Suprapubic skin (tissue), 4 donors: Measurements from ENCODE around the gene PLXNA2. TPM values are rescaled to one million over a fixed set of nuclear protein-coding genes. Genes with fewer than 3 reads are reported as not detected.

Experiments used
- DNase-seq, 2 donors: peaks; one replicate each; pipeline ENCODE4 v3.0.0-alpha.2; 2019; ENCODE audit warnings: low spot score in 2 of 2
- H3K27ac ChIP-seq: fragments of 200-600 bp; sonication (generic); one replicate; pipeline ENCODE4 v1.5.1; 2019
- H3K27me3 ChIP-seq: fragments of 200-600 bp; sonication (generic); one replicate; pipeline ENCODE4 v1.5.1; 2019
- H3K36me3 ChIP-seq: fragments of 200-600 bp; sonication (generic); one replicate; pipeline ENCODE4 v1.5.1; 2019
- H3K4me1 ChIP-seq: fragments of 200-600 bp; sonication (generic); one replicate; pipeline ENCODE4 v1.5.1; 2019
- H3K4me3 ChIP-seq: fragments of 200-600 bp; sonication (generic); one replicate; pipeline ENCODE4 v1.5.1; 2019; ENCODE audit warnings: mild to moderate bottlenecking
- H3K9me3 ChIP-seq: fragments of 200-600 bp; sonication (generic); one replicate; pipeline ENCODE4 v1.5.1; 2019
- EP300 ChIP-seq: sonication (generic); formaldehyde crosslinking; IDR thresholded peaks from one replicate; pipeline ENCODE4 v1.6.1; 2017; ENCODE audit warnings: antibody characterized with exemption
- POLR2A ChIP-seq, 2 donors: fragments of 450-650 bp; IDR thresholded peaks; one replicate each; pipeline ENCODE4 v1.6.1; 2017; ENCODE audit warnings: antibody characterized with exemption in 2 of 2, mild to moderate bottlenecking in 2 of 2, moderate library complexity in 2 of 2
- POLR2AphosphoS5 ChIP-seq, 3 donors: sonication (generic); formaldehyde crosslinking; IDR thresholded peaks; one replicate each; pipeline ENCODE4 v1.6.1; 2017; ENCODE audit warnings: antibody characterized with exemption in 3 of 3
- WGBS: methylation state at CpG from one replicate; pipeline ENCODE4 v1.1.5; 2018; 5-methylcytosine and 5-hydroxymethylcytosine counted together
- total RNA-seq, 4 donors: library from RNA; depleted of rRNA; stranded (reverse); fragments of >200 nt; gene quantifications; one replicate each; pipeline ENCODE4 v1.1.0, GENCODE V29; 2016
- TF ChIP-seq, protein P1 (sequence below), 2 donors: fragments of 200-600 bp in 1 of 2; fragments of 450-650 bp in 1 of 2; sonication (generic) in 1 of 2; IDR thresholded peaks; one replicate each; pipeline ENCODE4 v1.5.1; 2016 to 2019; ENCODE audit warnings: antibody characterized with exemption in 2 of 2, mild to moderate bottlenecking in 1 of 2, moderate library complexity in 1 of 2

The PLXNA2 gene
- total RNA-seq, 4 donors from 2014 or later, result 35.3 to 53.9 (median 45.7) TPM

DNA sequence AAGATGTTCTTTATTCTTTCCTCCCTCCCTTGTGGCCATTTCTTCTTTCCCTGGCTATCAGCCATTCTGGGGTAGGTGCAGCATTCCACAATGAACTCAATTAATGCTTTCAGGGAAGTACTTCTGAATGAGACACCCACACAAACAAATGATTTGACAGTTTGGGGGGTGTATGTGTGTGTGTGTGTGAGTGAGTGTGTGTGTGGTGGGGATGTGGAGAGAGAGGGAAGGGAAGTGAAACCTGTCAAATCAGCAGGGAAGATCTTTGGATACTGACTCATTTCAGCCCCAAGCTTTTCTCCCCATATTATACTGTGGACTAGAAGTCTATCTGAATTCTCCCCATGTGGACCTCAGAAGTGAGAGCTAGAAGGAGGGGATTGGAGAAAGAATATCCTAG, 178.3 kb downstream of the PLXNA2 start:
- Histone ChIP-seq H3K4me1 (peaks cover 11% of the 10 kb centered on the region), H3K36me3 (no peaks in the 10 kb centered on the region), H3K4me3 (no peak overlapping the region), H3K9me3 (no peaks in the 10 kb centered on the region), H3K27ac (no peak overlapping the region), H3K27me3 (no peaks in the 10 kb centered on the region)
- no peak for DNase-seq
- TF ChIP-seq POLR2AphosphoS5 (IDR thresholded peaks at IDR 0.05) (no peak), EP300 (no peak), POLR2A (IDR thresholded peaks at IDR 0.05) (no peak)
- TF ChIP-seq, protein P1, sequence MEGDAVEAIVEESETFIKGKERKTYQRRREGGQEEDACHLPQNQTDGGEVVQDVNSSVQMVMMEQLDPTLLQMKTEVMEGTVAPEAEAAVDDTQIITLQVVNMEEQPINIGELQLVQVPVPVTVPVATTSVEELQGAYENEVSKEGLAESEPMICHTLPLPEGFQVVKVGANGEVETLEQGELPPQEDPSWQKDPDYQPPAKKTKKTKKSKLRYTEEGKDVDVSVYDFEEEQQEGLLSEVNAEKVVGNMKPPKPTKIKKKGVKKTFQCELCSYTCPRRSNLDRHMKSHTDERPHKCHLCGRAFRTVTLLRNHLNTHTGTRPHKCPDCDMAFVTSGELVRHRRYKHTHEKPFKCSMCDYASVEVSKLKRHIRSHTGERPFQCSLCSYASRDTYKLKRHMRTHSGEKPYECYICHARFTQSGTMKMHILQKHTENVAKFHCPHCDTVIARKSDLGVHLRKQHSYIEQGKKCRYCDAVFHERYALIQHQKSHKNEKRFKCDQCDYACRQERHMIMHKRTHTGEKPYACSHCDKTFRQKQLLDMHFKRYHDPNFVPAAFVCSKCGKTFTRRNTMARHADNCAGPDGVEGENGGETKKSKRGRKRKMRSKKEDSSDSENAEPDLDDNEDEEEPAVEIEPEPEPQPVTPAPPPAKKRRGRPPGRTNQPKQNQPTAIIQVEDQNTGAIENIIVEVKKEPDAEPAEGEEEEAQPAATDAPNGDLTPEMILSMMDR (IDR thresholded peaks at IDR 0.05), result no peak

DNA sequence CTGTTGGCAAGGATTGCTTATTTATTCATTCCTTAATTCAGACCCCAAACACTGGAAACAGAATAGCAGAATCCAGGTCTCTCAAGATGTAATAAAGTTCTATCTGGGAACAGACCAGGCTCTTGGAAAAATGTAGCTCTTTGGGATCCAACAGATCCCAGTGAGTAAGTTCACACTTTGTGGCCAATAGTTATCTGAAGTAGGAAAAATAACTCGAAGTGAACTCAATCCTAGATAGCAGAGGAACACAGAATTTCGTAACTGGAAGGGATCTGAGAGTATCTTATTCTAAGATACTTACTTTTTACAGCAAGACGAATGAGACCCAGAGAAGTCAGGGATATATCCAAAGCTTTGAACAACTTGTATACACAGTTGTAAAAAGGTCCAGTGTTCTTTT, 182.6 kb downstream of the PLXNA2 start:
- peaks cover 20% of the 10 kb centered on the region for H3K36me3 ChIP-seq
- WGBS, result 74% methylated on average over 3 of the region's 3 CpGs

DNA sequence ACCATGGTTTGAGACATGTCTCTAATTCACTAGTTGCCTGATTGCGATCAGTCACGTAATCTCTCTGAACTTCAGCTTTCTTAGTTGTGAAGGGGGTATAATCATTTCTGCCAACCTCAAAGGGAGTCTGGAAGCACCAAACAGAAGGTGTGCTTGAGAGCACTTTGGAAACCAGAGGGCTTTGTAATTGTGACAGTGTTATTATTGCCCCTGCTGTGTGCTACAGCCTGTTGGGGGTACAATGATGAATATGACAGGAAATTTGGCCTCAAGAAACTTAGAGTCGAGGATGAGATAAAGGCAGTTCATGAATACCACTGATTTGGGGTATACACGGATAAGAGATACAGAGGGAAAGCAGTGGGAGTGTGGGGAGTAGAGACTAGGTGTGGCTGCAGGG, 183.1 kb downstream of the PLXNA2 start:
- Histone ChIP-seq H3K36me3 (peaks cover 23% of the 10 kb centered on the region), H3K4me3 (no peak overlapping the region), H3K4me1 (peaks cover 9% of the 10 kb centered on the region), H3K27ac (no peak overlapping the region), H3K27me3 (no peaks in the 10 kb centered on the region), H3K9me3 (no peaks in the 10 kb centered on the region)
- no peak for DNase-seq
- WGBS, result 88% methylated on average over 4 of the region's 4 CpGs
- TF ChIP-seq EP300 (no peak), POLR2AphosphoS5 (IDR thresholded peaks at IDR 0.05) (no peak), POLR2A (IDR thresholded peaks at IDR 0.05) (no peak)
- TF ChIP-seq, protein P1 (IDR thresholded peaks at IDR 0.05), result no peak

More for the DNA sequence above, 182.6 kb downstream of the PLXNA2 start:
- Histone ChIP-seq H3K27ac (no peak overlapping the region), H3K4me1 (peaks cover 11% of the 10 kb centered on the region), H3K27me3 (no peaks in the 10 kb centered on the region), H3K4me3 (no peak overlapping the region), H3K9me3 (no peaks in the 10 kb centered on the region)
- TF ChIP-seq POLR2AphosphoS5 (IDR thresholded peaks at IDR 0.05), result no peak
- TF ChIP-seq POLR2A (IDR thresholded peaks at IDR 0.05), result no peak
- no peak for TF ChIP-seq EP300
- TF ChIP-seq, protein P1 (IDR thresholded peaks at IDR 0.05), result no peak
- DNase-seq, result no peak

DNA sequence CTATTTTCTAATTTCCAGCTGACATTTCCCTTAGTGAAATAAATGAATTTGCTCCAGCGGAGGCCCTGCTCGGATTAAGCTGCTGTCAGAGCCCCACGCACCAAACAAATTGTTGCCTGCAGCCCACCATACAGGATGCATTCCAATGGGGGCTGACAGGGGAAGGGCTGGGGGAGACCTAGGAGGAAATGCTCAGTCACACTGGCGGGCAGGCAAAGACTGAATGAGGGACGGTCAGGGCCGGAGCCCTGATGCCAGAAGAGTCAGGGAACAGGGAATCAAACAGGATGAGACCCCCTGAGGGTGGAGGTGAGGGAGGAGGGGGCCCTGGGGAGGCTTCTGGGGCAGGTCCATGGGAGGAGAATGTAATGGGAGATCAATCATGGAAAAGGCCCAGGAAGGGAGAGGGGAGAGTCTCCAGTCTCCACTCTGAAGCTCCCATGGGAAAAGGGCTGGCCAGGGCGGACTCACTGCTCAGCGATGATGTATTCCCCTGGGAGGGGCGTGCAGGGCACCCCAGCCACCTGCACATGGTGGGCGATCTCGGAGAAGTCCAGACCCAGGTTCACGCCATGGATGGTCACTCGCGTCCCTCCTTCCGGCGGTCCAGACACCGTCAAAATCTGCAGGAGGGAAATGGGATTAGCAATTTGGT, 183.8 kb downstream of the PLXNA2 start:
- H3K9me3 ChIP-seq, result no peaks in the 10 kb centered on the region
- peaks cover 25% of the 10 kb centered on the region for H3K36me3 ChIP-seq
- H3K4me3 ChIP-seq, result no peak overlapping the region
- peaks cover 2% of the 10 kb centered on the region for H3K4me1 ChIP-seq
- WGBS, result 90% methylated on average over 17 of the region's 17 CpGs
- no peak overlapping the region for H3K27ac ChIP-seq
- DNase-seq, result no peak
- H3K27me3 ChIP-seq, result no peaks in the 10 kb centered on the region
- no peak for TF ChIP-seq POLR2A (IDR thresholded peaks at IDR 0.05)
- TF ChIP-seq, protein P1 (IDR thresholded peaks at IDR 0.05), result no peak
- TF ChIP-seq POLR2AphosphoS5 (IDR thresholded peaks at IDR 0.05), result no peak
- no peak for TF ChIP-seq EP300

DNA sequence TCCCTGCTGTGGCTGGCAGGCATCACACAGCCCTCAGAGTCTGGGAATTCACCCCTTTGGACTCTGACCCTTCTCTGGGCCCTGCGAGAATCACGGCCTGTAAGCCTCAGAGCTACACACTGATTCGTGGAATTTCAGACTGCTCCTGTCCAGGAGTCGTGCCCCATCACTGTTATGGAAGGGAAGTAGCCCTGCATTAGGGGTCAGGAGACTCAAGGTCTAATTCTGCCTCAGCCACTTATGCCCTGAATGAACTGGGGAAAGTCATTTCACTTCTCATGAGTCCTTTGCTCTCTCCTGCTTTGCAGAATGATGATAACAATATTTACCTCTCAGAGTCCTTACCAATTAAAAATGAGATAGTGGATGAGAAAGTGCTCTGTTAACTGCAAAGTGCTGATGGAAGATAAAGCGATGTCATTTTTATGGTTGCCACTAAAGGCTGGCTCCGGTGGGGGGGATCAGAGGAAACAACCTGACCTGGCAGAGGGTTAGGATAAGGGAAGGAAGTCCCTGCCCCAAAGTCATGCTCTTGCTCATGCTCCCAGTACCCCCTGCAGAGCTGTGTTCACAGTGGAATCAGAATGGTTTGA, 184.7 kb downstream of the PLXNA2 start:
- no peak overlapping the region for H3K4me3 ChIP-seq
- no peak for DNase-seq
- H3K27ac ChIP-seq, result no peak overlapping the region
- TF ChIP-seq POLR2AphosphoS5 (IDR thresholded peaks at IDR 0.05) (no peak), EP300 (no peak), POLR2A (IDR thresholded peaks at IDR 0.05) (no peak)
- TF ChIP-seq, protein P1 (IDR thresholded peaks at IDR 0.05), result no peak
- H3K9me3 ChIP-seq, result no peaks in the 10 kb centered on the region
- 89% methylated on average over 6 of the region's 6 CpGs for WGBS
- H3K36me3 ChIP-seq, result peaks cover 28% of the 10 kb centered on the region
- H3K4me1 ChIP-seq, result no peaks in the 10 kb centered on the region
- H3K27me3 ChIP-seq, result no peaks in the 10 kb centered on the region
